PC-9 (cell line): ENCODE results near the gene COA8. TPM values are rescaled to one million over a fixed set of nuclear protein-coding genes. Genes with fewer than 3 reads are reported as not detected.

ENCODE experiments used
- BruUV-seq: library from RNA; stranded (reverse); fragments of 400-500 nt; replicated peaks from 2 replicates; lab custom pipeline; 2021; lab: Mats Ljungman, UMichigan
- CTCF ChIA-PET: fragments of 300-600 bp; sonication (Branson Sonifier 250); formaldehyde crosslinking; loops from one replicate; lab custom pipeline; 2022; ENCODE audit warnings: antibody characterized with exemption; lab: Charles Lee
- POLR2A ChIA-PET: fragments of 300-600 bp; sonication (Branson Sonifier 250); formaldehyde crosslinking; loops from one replicate; lab custom pipeline; 2022; ENCODE audit warnings: antibody characterized with exemption; ENCODE audit not compliant: unreplicated experiment; lab: Charles Lee
- DNase-seq, 2 experiments: peaks; one replicate each; pipeline versions ENCODE4 v3.0.0 to v3.0.0-alpha.2; 2015 to 2022; ENCODE audit warnings: mixed read lengths in 1 of 2
- H2AFZ ChIP-seq: fragments of 200-600 bp; sonication (generic); 2 replicates; pipeline ENCODE4 v1.8.1; 2017; ENCODE audit warnings: antibody characterized with exemption
- H3F3A ChIP-seq: fragments of 200-600 bp; sonication (generic); 2 replicates; pipeline ENCODE4 v1.8.1; 2017; ENCODE audit warnings: antibody characterized with exemption, mild to moderate bottlenecking, low read depth; ENCODE audit not compliant: insufficient read depth
- H3K27ac ChIP-seq: fragments of 200-600 bp; sonication (generic); 2 replicates; pipeline ENCODE4 v1.6.1; 2016; ENCODE audit warnings: mixed run types
- H3K27me3 ChIP-seq: fragments of 200-600 bp; sonication (generic); 2 replicates; pipeline ENCODE4 v1.6.1; 2016; ENCODE audit warnings: low read depth, mixed run types; ENCODE audit not compliant: insufficient read depth
- H3K36me3 ChIP-seq: fragments of 200-600 bp; sonication (generic); 2 replicates; pipeline ENCODE4 v1.6.1; 2016; ENCODE audit warnings: low read depth, mixed run types
- H3K4me1 ChIP-seq: fragments of 200-600 bp; sonication (generic); replicated peaks from 2 replicates; pipeline ENCODE4 v1.6.1; 2016; ENCODE audit warnings: mixed run types; ENCODE audit not compliant: insufficient read depth
- H3K4me2 ChIP-seq: fragments of 200-600 bp; sonication (generic); 2 replicates; pipeline ENCODE4 v1.6.1; 2017; ENCODE audit warnings: mixed run types
- H3K4me3 ChIP-seq: fragments of 200-600 bp; sonication (generic); 2 replicates; pipeline ENCODE4 v1.6.1; 2016; ENCODE audit warnings: mixed run types
- H3K79me2 ChIP-seq: fragments of 200-600 bp; sonication (generic); 2 replicates; pipeline ENCODE4 v1.6.1; 2017; ENCODE audit warnings: low read depth, mixed run types
- H3K9me2 ChIP-seq: fragments of 200-600 bp; sonication (generic); 2 replicates; pipeline ENCODE4 v1.8.1; 2017; ENCODE audit warnings: mild to moderate bottlenecking; ENCODE audit not compliant: insufficient read depth
- H3K9me3 ChIP-seq: fragments of 200-600 bp; sonication (generic); 2 replicates; pipeline ENCODE4 v1.8.1; 2016; ENCODE audit warnings: low read depth; ENCODE audit not compliant: insufficient read depth
- H4K20me1 ChIP-seq: fragments of 200-600 bp; sonication (generic); 2 replicates; pipeline ENCODE4 v1.8.1; 2017; ENCODE audit not compliant: insufficient read depth
- CTCF ChIP-seq: fragments of 200-600 bp; sonication (generic); conservative IDR thresholded peaks from 2 replicates; pipeline ENCODE4 v1.6.1; 2017; ENCODE audit warnings: mixed run types, antibody characterized with exemption, mild to moderate bottlenecking, moderate library complexity
- EZH2 ChIP-seq: fragments of 200-600 bp; sonication (generic); IDR thresholded peaks from 2 replicates; pipeline ENCODE4 v1.8.0; 2017; ENCODE audit warnings: antibody characterized with exemption, low read depth
- intact Hi-C: fragments of 100-400 bp; cut with micrococcal nuclease; formaldehyde crosslinking; loops from one replicate; pipeline ENCODE4 v1.10.0; 2022; ENCODE audit not compliant: unreplicated experiment
- total RNA-seq: library from RNA; stranded (reverse); gene quantifications from 2 replicates; pipeline ENCODE4 v1.2.3, GENCODE V29; 2021

The COA8 gene
- total RNA-seq, 1 experiment from 2014 or later: 101 TPM

GRCh38 chr14:103545219-103545914 is 17.4 kb upstream of the COA8 start:
- Histone ChIP-seq H3K4me3 (no peak overlapping the region), H3K9me2 (no peaks in the 10 kb centered on the region), H3K4me1 (peaks cover 33% of the 10 kb centered on the region), H3K36me3 (no peaks in the 10 kb centered on the region), H4K20me1 (peaks cover 41% of the 10 kb centered on the region), H3K79me2 (no peaks in the 10 kb centered on the region), H3K27ac (no peak overlapping the region), H3K4me2 (no peak overlapping the region), H3F3A (peaks cover 23% of the 10 kb centered on the region), H3K9me3 (no peaks in the 10 kb centered on the region), H3K27me3 (no peaks in the 10 kb centered on the region), H2AFZ (no peak overlapping the region)
- POLR2A ChIA-PET: no interaction called here
- intact Hi-C loops: loop anchor here (10.0 kb wide), 1 partner anchor 1021 kb away; no protein-coding TSS in a partner anchor
- no TSS peak for BruUV-seq
- CTCF ChIA-PET: interaction anchor here (0.7 to 1.0 kb wide), 2 partner anchors 26 to 907 kb away, joined by 3 read pairs; no protein-coding TSS in a partner anchor
- TF ChIP-seq EZH2 (no peak), CTCF (no peak)
- no peak for DNase-seq

- Histone ChIP-seq H3K27ac (no peak overlapping the region), H3K27me3 (no peaks in the 10 kb centered on the region), H3K9me2 (no peaks in the 10 kb centered on the region), H3K79me2 (no peaks in the 10 kb centered on the region), H3K9me3 (no peaks in the 10 kb centered on the region), H3K4me1 (peaks cover 28% of the 10 kb centered on the region), H3K4me2 (no peak overlapping the region), H2AFZ (no peak overlapping the region), H4K20me1 (peaks cover 41% of the 10 kb centered on the region), H3K4me3 (no peak overlapping the region), H3K36me3 (no peaks in the 10 kb centered on the region), H3F3A (peaks cover 16% of the 10 kb centered on the region)
- CTCF ChIA-PET: interaction anchor here (0.7 to 1.0 kb wide), 3 partner anchors 25 to 908 kb away, joined by 3 to 6 read pairs (median 3); no protein-coding TSS in a partner anchor
- DNase-seq: no peak
- intact Hi-C loops: loop anchor here (1.0 to 10.0 kb wide), 3 partner anchors 25 to 1021 kb away; no protein-coding TSS in a partner anchor
- BruUV-seq: no TSS peak
- no peak for TF ChIP-seq EZH2
- TF ChIP-seq CTCF: no peak
- POLR2A ChIA-PET: no interaction called here
Observed at GRCh38 chr14:103545915-103546651, 16.7 kb upstream of the COA8 start.

- no peaks in the 10 kb centered on the region for H3K9me2 ChIP-seq
- H3F3A ChIP-seq: peaks cover 8% of the 10 kb centered on the region
- H3K4me3 ChIP-seq: no peak overlapping the region
- intact Hi-C loops: loop anchor here (1.0 to 10.0 kb wide), 3 partner anchors 26 to 1022 kb away; no protein-coding TSS in a partner anchor
- ChIA-PET POLR2A (interaction anchor here (0.6 kb wide), 1 partner anchor 166 kb away, joined by 3 read pairs; no protein-coding TSS in a partner anchor), CTCF (interaction anchor here (0.5 to 1.0 kb wide), 6 partner anchors 8 to 1116 kb away, joined by 3 to 6 read pairs (median 6); no protein-coding TSS in a partner anchor)
- TF ChIP-seq CTCF: peak; percentile 100
- no peak for TF ChIP-seq EZH2
- no peaks in the 10 kb centered on the region for H3K36me3 ChIP-seq
- no peaks in the 10 kb centered on the region for H3K27me3 ChIP-seq
- BruUV-seq: no TSS peak
- DNase-seq: peak; percentile 72 to 89
- no peaks in the 10 kb centered on the region for H3K79me2 ChIP-seq
- no peak overlapping the region for H3K4me2 ChIP-seq
- peaks cover 43% of the 10 kb centered on the region for H4K20me1 ChIP-seq
- H3K4me1 ChIP-seq: peaks cover 23% of the 10 kb centered on the region
- H3K27ac ChIP-seq: no peak overlapping the region
- no peaks in the 10 kb centered on the region for H3K9me3 ChIP-seq
- H2AFZ ChIP-seq: no peak overlapping the region
Observed at GRCh38 chr14:103546652-103547454, 15.9 kb upstream of the COA8 start.
